Measurements from ENCODE around the gene PYROXD2. TPM values are rescaled to one million over a fixed set of nuclear protein-coding genes. Genes with fewer than 3 reads are reported as not detected.
A peak's percentile ranks its signal among the peaks of the same experiment; 100 is the strongest.

Gene PYROXD2
- total and polyA plus RNA-seq, 2 of the 8 experiments (the other 6 are each of a cell fraction or from before 2014, with no cell fraction given): 3.2 to 5.4 TPM

GRCh38 chr10:98425511-98426352, 10.8 kb upstream of the PYROXD2 start:
- Histone ChIP-seq H4K5ac (ENCODE audit: insufficient read length, low read depth, low read length) (no peak overlapping the region), H3K9ac (replicated peaks in 1 of 4; ENCODE audit: extremely low read depth in 1 of 4, low read depth in 3 of 4, low read length in 3 of 4) (no peak overlapping the region), H4K91ac (replicated peaks; ENCODE audit: insufficient read length, low read length) (no peak overlapping the region), H3K79me2 (ENCODE audit: control insufficient read depth in 1 of 2, insufficient read depth in 2 of 2, low read length in 2 of 2) (no peaks in the 10 kb centered on the region), H3K4ac (replicated peaks; ENCODE audit: insufficient read length, low read depth, low read length) (no peak overlapping the region), H4K20me1 (replicated peaks in 1 of 2; ENCODE audit: control insufficient read depth in 1 of 2, insufficient read depth in 2 of 2, low read length in 2 of 2) (peaks cover 0 to 2% of the 10 kb centered on the region in 2 experiments), H3K23me2 (ENCODE audit: low read depth, low read length) (no peaks in the 10 kb centered on the region), H3K23ac (ENCODE audit: insufficient read length) (no peak overlapping the region), H3K27me3 (replicated peaks in 1 of 4; ENCODE audit: control insufficient read depth in 3 of 4, extremely low read depth in 1 of 4, insufficient read depth in 3 of 4, low read length in 3 of 4) (no peaks in the 10 kb centered on the region), H2BK15ac (ENCODE audit: low read length) (no peak overlapping the region), H3K14ac (ENCODE audit: insufficient read length) (no peak overlapping the region), H3K4me3 (ENCODE audit: extremely low read depth in 1 of 4, insufficient read depth in 2 of 4, low read depth in 3 of 4, low read length in 4 of 4) (no peak overlapping the region), H2BK120ac (replicated peaks; ENCODE audit: low read depth, low read length) (no peak overlapping the region), H3K4me1 (replicated peaks in 1 of 4; ENCODE audit: control insufficient read depth in 3 of 4, insufficient read depth in 4 of 4, low read length in 3 of 4) (no peaks in the 10 kb centered on the region), H3K79me1 (ENCODE audit: low read depth, low read length) (no peaks in the 10 kb centered on the region; the same call in 1 of the 2 replicates), H4K8ac (ENCODE audit: extremely low read depth, insufficient read depth, low read length) (no peak overlapping the region), H3K9me3 (ENCODE audit: insufficient read depth in 2 of 2, low read depth in 1 of 2, low read length in 1 of 2) (no peaks in the 10 kb centered on the region), H3K56ac (replicated peaks; ENCODE audit: insufficient read length, low read depth, low read length) (no peak overlapping the region), H2AK5ac (ENCODE audit: low read depth, low read length) (no peak overlapping the region), H2BK20ac (ENCODE audit: low read length) (no peak overlapping the region), H3K27ac (ENCODE audit: low read depth, low read length) (no peak overlapping the region), H2BK12ac (ENCODE audit: low read depth, low read length) (no peak overlapping the region), H3K18ac (ENCODE audit: extremely low read depth, low read length) (no peak overlapping the region), H2AFZ (ENCODE audit: low read length) (no peak overlapping the region), H3K4me2 (ENCODE audit: insufficient read depth in 1 of 2, low read depth in 2 of 2, low read length in 2 of 2) (no peak overlapping the region), H2BK5ac (ENCODE audit: low read depth, low read length) (no peak overlapping the region), H3K36me3 (ENCODE audit: control insufficient read depth in 2 of 4, insufficient read depth in 4 of 4, low read length in 3 of 4) (peaks cover 0 to 7% (median 6%) of the 10 kb centered on the region in 4 experiments; a peak in 4 of 8 replicates)
- CTCF ChIA-PET (ENCODE audit: partially characterized antibody): interaction anchor here (0.5 to 6.6 kb wide), 55 partner anchors 9 to 851 kb away, joined by 3 to 69 read pairs (median 4); partner anchors contain the start of gene PYROXD2
- WGBS, 2 experiments (ENCODE audit: extremely low coverage in 1 of 2, insufficient coverage in 1 of 2, insufficient read length in 1 of 2, insufficient replicate concordance in 2 of 2, low coverage in 1 of 2, low lambda C conversion rate in 2 of 2, missing lambda C conversion rate in 1 of 2): 77% methylated on average over 19 of the region's 21 CpGs; no CpG with 5 or more reads in 1 of the 2 experiments
- POLR2A ChIA-PET (ENCODE audit: partially characterized antibody): interaction anchor here (0.8 to 2.5 kb wide), 4 partner anchors 10 to 63 kb away, joined by 3 to 11 read pairs (median 8); partner anchors contain the start of gene PYROXD2
- FAIRE-seq: peak; percentile 90
- DNase-seq (ENCODE audit: low read depth in 1 of 2, low spot score in 2 of 2): peak in 1 of 2 experiments; percentile 87
- TF ChIP-seq KDM4A (IDR thresholded peaks at IDR 0.05; ENCODE audit: low read depth, low read length, severe bottlenecking): no peak
- TF ChIP-seq YY1 (IDR thresholded peaks at IDR 0.05; ENCODE audit: low read depth, low read length): no peak
- peak; percentile 82 for TF ChIP-seq RAD21 (IDR thresholded peaks at IDR 0.05 in 1 of 2, conservative IDR thresholded peaks at IDR 0.05 in 1 of 2; ENCODE audit: low read depth in 2 of 2, low read length in 2 of 2)
- TF ChIP-seq CREB1 (IDR thresholded peaks at IDR 0.05): peak; percentile 48; the same call in 1 of the 2 replicates
- TF ChIP-seq CTCF (IDR thresholded peaks at IDR 0.05; ENCODE audit: control extremely low read depth in 1 of 3, insufficient read depth in 1 of 3, low read depth in 1 of 3, low read length in 3 of 3): peak; percentile 77 to 100 (median 96)
- no peak for TF ChIP-seq SAP30 (IDR thresholded peaks at IDR 0.05; ENCODE audit: insufficient read depth, insufficient replicate concordance, low read length)
- no peak for TF ChIP-seq BACH1 (IDR thresholded peaks at IDR 0.05; ENCODE audit: low read length)
- no peak for TF ChIP-seq KDM1A (IDR thresholded peaks at IDR 0.05; ENCODE audit: borderline replicate concordance, low read length)
- TF ChIP-seq POLR2A (IDR thresholded peaks at IDR 0.05; ENCODE audit: control extremely low read depth in 1 of 2, low read depth in 2 of 2, low read length in 2 of 2): no peak

Measured in H1 (cell line).